K562 (cell line): ENCODE data around the gene GJA9. TPM values are rescaled to one million over a fixed set of nuclear protein-coding genes. Genes with fewer than 3 reads are reported as not detected.
A peak's percentile ranks its signal among the peaks of the same experiment; 100 is the strongest.

ENCODE experiments used
- BRD9 ChIP-seq: fragments of 450-650 bp; IDR thresholded peaks from 2 replicates; pipeline ENCODE4 v1.6.1; 2018; ENCODE audit warnings: low read depth; ENCODE audit not compliant: partially characterized antibody
- CBFA2T3 ChIP-seq: fragments of 450-650 bp; IDR thresholded peaks from 2 replicates; pipeline ENCODE4 v1.6.1; 2017
- CC2D1A ChIP-seq: fragments of 450-650 bp; IDR thresholded peaks from 2 replicates; pipeline ENCODE4 v1.6.1; 2017; ENCODE audit warnings: mild to moderate bottlenecking
- DDX20 ChIP-seq: fragments of 450-650 bp; IDR thresholded peaks from 2 replicates; pipeline ENCODE4 v1.6.1; 2016; ENCODE audit warnings: missing genetic modification characterization, low read depth, mild to moderate bottlenecking, missing compliant biosample characterization, moderate library complexity
- ELK1 ChIP-seq: sonication (generic); formaldehyde crosslinking; IDR thresholded peaks from 2 replicates; pipeline ENCODE4 v1.8.1; 2022; ENCODE audit warnings: missing genetic modification reagents
- HDAC6 ChIP-seq: IDR thresholded peaks from 2 replicates; pipeline ENCODE4 v1.6.1; 2012; ENCODE audit warnings: low read depth, mild to moderate bottlenecking, control low read depth, inconsistent platforms, low read length, moderate library complexity
- JUN ChIP-seq, 2 experiments: sonication (generic) in 1 of 2; formaldehyde crosslinking in 1 of 2; IDR thresholded peaks; 2 replicates each; pipeline versions ENCODE4 v1.6.1 to v1.8.0; 2012 to 2022; ENCODE audit warnings: borderline replicate concordance in 2 of 2, mild to moderate bottlenecking in 2 of 2, improper control_type of control experiment in 1 of 2, low read depth in 1 of 2, low read length in 1 of 2, missing genetic modification reagents in 1 of 2
- JUNB ChIP-seq: fragments of 450-650 bp; formaldehyde crosslinking; conservative IDR thresholded peaks from 2 replicates; pipeline ENCODE4 v1.4.0; 2020; ENCODE audit warnings: mild to moderate bottlenecking
- KDM2B ChIP-seq: fragments of 250-450 bp; sonication (Bioruptor Pico); IDR thresholded peaks from 2 replicates; pipeline ENCODE4 v1.8.0; 2021; ENCODE audit warnings: mild to moderate bottlenecking, moderate library complexity
- KDM5B ChIP-seq: fragments of 200-600 bp; sonication (generic); IDR thresholded peaks from 2 replicates; pipeline ENCODE4 v1.6.1; 2012; ENCODE audit warnings: low read depth, mild to moderate bottlenecking, moderate library complexity, low read length, control low read depth, inconsistent platforms; ENCODE audit not compliant: insufficient replicate concordance
- KLF13 ChIP-seq: fragments of 450-650 bp; IDR thresholded peaks from 2 replicates; pipeline ENCODE4 v1.6.1; 2016; ENCODE audit warnings: missing genetic modification characterization, low read depth, mild to moderate bottlenecking, missing compliant biosample characterization, moderate library complexity, borderline replicate concordance
- MBD2 ChIP-seq: sonication (generic); IDR thresholded peaks from 2 replicates; pipeline ENCODE4 v1.6.1; 2016; ENCODE audit warnings: low read depth, borderline replicate concordance
- MXD1 ChIP-seq: fragments of 250-450 bp; sonication (Bioruptor Pico); IDR thresholded peaks from 2 replicates; pipeline ENCODE4 v1.8.0; 2021; ENCODE audit warnings: borderline replicate concordance, mild to moderate bottlenecking, moderate library complexity; ENCODE audit not compliant: poor library complexity, severe bottlenecking
- NCOA1 ChIP-seq: fragments of 450-650 bp; IDR thresholded peaks from 2 replicates; pipeline ENCODE4 v1.6.1; 2016; ENCODE audit warnings: low read depth
- PCBP1 ChIP-seq: fragments of 200-400 bp; formaldehyde crosslinking; IDR thresholded peaks from 2 replicates; pipeline ENCODE4 v1.6.1; 2018; ENCODE audit warnings: mild to moderate bottlenecking, low read depth, low read length; ENCODE audit not compliant: poor library complexity, severe bottlenecking
- TCF15 ChIP-seq: fragments of 250-450 bp; sonication (Bioruptor Pico); IDR thresholded peaks from 2 replicates; pipeline ENCODE4 v1.8.0; 2022; ENCODE audit warnings: moderate library complexity, mild to moderate bottlenecking, inconsistent platforms
- ZBTB7A ChIP-seq: IDR thresholded peaks from 2 replicates; pipeline ENCODE4 v1.6.1; 2011; ENCODE audit warnings: low read depth, mild to moderate bottlenecking, low read length, moderate library complexity, borderline replicate concordance; ENCODE audit not compliant: control insufficient read depth
- ZNF143 ChIP-seq: sonication (generic); formaldehyde crosslinking; IDR thresholded peaks from 2 replicates; pipeline ENCODE4 v1.9.0; 2022; ENCODE audit warnings: mild to moderate bottlenecking, missing genetic modification reagents
- ZNF75A ChIP-seq: fragments of 450-650 bp; formaldehyde crosslinking; IDR thresholded peaks from 2 replicates; pipeline ENCODE4 v1.4.0; 2020; ENCODE audit warnings: mild to moderate bottlenecking
- polyA plus RNA-seq, 8 experiments: library from polyadenylated mRNA; depleted of rRNA in 4 of 8; stranded (reverse) in 5 of 8; unstranded in 3 of 8; fragments of >200 nt; fragmentation: Nextera tagmentation in 2 of 8; fragmentation: Illumina TruSeq in 1 of 8; extraction: Ambion mirVana in 2 of 8; extraction: Trizol in 1 of 8; gene quantifications; 2 replicates each; pipeline versions ENCODE4 v1.2.1 to v1.2.3, GENCODE V29; 2011 to 2014; ENCODE audit warnings: inconsistent platforms in 1 of 8, missing spikeins in 1 of 8
- total RNA-seq, 7 experiments: library from RNA; depleted of rRNA in 6 of 7; stranded (reverse); fragments of >200 nt in 6 of 7; fragmentation: Illumina TruSeq in 2 of 7; extraction: Trizol in 2 of 7; gene quantifications; 2 replicates each; pipeline versions ENCODE4 v1.2.1 to v1.2.3, GENCODE V29; 2011 to 2021; ENCODE audit warnings: low replicate concordance in 1 of 7
- TF ChIP-seq, protein P1 (sequence below), 2 experiments: fragments of 250-450 bp in 1 of 2; fragments of 450-650 bp in 1 of 2; sonication (Bioruptor Pico) in 1 of 2; IDR thresholded peaks; 2 replicates each; pipeline versions ENCODE4 v1.6.1 to v1.8.0; 2016 to 2021; ENCODE audit warnings: mild to moderate bottlenecking in 2 of 2, moderate library complexity in 2 of 2, missing compliant biosample characterization in 1 of 2, missing genetic modification characterization in 1 of 2
- TF ChIP-seq, protein P2 (sequence below): fragments of 250-450 bp; sonication (Bioruptor Pico); IDR thresholded peaks from 2 replicates; pipeline ENCODE4 v1.4.0; 2020; ENCODE audit warnings: borderline replicate concordance

Gene GJA9
- total and polyA plus RNA-seq, 9 of the 15 experiments (the other 6 are each of a cell fraction or from before 2014, with no cell fraction given) = not detected

DNA sequence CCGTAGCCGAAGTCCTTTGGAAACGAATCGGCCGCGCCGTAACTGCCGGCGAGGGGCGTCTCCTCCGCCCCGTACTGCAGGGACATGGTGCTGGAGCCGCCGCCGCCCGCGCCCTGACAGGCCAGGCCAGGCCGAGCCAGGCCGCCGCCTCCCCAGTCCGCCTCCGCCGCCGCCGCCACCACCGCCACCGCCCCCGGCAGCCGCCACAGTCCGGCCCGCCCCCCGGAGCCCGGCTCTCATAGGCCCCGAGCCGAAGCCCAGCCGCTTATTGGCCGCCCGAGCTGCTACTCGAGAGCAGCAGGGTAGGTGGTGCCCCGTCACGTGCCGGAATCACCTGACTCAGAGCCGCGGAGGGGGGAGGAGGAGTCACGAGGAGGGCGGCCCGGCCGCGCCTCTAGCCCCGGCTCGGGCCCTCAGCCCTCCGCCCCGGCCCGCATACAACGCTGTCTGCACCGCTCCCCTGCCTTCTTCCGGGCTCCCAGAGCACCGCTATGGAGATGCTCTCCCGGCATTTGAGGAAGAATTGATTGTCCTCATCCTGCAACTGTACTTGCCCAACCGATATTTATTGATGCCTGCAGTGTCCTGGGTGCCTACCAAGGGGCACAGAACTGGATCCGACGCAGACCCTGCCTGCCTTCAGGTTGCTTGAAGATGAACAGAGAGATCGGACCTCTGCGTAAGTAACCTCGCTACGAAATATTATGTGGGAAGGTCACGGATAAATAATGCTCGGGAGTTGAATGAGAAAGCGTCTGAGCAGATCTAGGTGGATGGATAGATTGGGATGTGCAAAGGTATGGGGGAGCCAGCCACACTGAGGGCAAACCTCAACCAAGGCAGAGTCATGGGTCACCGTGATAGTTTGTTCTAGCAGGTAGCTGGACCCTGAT lies 21.6 kb downstream of the GJA9 start, which contains the start of gene RRAGC (continued):
- peak; percentile 90 for TF ChIP-seq MBD2
- TF ChIP-seq, protein P1, sequence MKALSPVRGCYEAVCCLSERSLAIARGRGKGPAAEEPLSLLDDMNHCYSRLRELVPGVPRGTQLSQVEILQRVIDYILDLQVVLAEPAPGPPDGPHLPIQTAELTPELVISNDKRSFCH (CRISPR knock-in tag; IDR thresholded peaks at IDR 0.05) = no peak
- TF ChIP-seq, protein P1 (tag; IDR thresholded peaks at IDR 0.05) = 0 out of 2 replicates have a peak, but pooled peaks have one; percentile 33
- peak; percentile 40 for TF ChIP-seq PCBP1
- no peak for TF ChIP-seq ZNF143 (CRISPR knock-in tag)
- TF ChIP-seq HDAC6 = no peak
- no peak for TF ChIP-seq MXD1 (CRISPR knock-in tag)
- TF ChIP-seq CBFA2T3 = no peak
- no peak for TF ChIP-seq KDM5B
- no peak for TF ChIP-seq DDX20 (tag)
- TF ChIP-seq KLF13 (tag) = peak; percentile 76
- 0 out of 2 replicates have a peak, but pooled peaks have one; percentile 76 for TF ChIP-seq TCF15 (CRISPR knock-in tag)
- TF ChIP-seq JUN (IDR thresholded peaks at IDR 0.05; ENCODE audit: borderline replicate concordance, low read depth, low read length) = peak; percentile 44; the same call in 1 of the 2 replicates
- TF ChIP-seq JUN (CRISPR knock-in tag; IDR thresholded peaks at IDR 0.05; ENCODE audit: borderline replicate concordance) = no peak
- peak; percentile 49; the same call in 1 of the 2 replicates for TF ChIP-seq ZBTB7A
- peak; percentile 41; the same call in 1 of the 2 replicates for TF ChIP-seq NCOA1
- TF ChIP-seq, protein P2, sequence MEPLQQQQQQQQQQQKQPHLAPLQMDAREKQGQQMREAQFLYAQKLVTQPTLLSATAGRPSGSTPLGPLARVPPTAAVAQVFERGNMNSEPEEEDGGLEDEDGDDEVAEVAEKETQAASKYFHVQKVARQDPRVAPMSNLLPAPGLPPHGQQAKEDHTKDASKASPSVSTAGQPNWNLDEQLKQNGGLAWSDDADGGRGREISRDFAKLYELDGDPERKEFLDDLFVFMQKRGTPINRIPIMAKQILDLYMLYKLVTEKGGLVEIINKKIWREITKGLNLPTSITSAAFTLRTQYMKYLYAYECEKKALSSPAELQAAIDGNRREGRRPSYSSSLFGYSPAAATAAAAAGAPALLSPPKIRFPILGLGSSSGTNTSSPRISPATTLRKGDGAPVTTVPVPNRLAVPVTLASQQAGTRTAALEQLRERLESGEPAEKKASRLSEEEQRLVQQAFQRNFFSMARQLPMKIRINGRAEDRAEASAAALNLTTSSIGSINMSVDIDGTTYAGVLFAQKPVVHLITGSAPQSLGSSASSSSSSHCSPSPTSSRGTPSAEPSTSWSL (CRISPR knock-in tag) = 0 out of 2 replicates have a peak, but pooled peaks have one; percentile 76
- no peak for TF ChIP-seq ELK1 (CRISPR knock-in tag)
- TF ChIP-seq BRD9 = no peak
- no peak for TF ChIP-seq ZNF75A
- no peak for TF ChIP-seq CC2D1A
- peak; percentile 22; the same call in 1 of the 2 replicates for TF ChIP-seq KDM2B
- peak; percentile 44; the same call in 1 of the 2 replicates for TF ChIP-seq JUNB (CRISPR knock-in tag)
